BLaER1 treated with 17β-estradiol and CSF1 and Interleukin-3, amounts not matched to agents 10 nM and 100 nM (cell line): ENCODE measurements around the gene PIK3C2B.
A peak's percentile ranks its signal among the peaks of the same experiment; 100 is the strongest.

ENCODE experiments used
- H3K27ac ChIP-seq, 11 experiments: shearing (Covaris generic); formaldehyde crosslinking; 2 replicates each; pipeline ENCODE4 v1.8.1; 2022
- H3K27me3 ChIP-seq, 11 experiments: shearing (Covaris generic); formaldehyde crosslinking; 2 replicates each; pipeline ENCODE4 v1.8.1; 2022
- H3K36me3 ChIP-seq, 11 experiments: shearing (Covaris generic); formaldehyde crosslinking; 2 replicates each; pipeline ENCODE4 v1.8.1; 2022
- H3K4me1 ChIP-seq, 10 experiments: shearing (Covaris generic); formaldehyde crosslinking; 2 replicates each; pipeline ENCODE4 v1.8.1; 2022
- H3K4me2 ChIP-seq, 11 experiments: shearing (Covaris generic); formaldehyde crosslinking; 2 replicates each; pipeline ENCODE4 v1.8.1; 2022
- H3K4me3 ChIP-seq, 10 experiments: shearing (Covaris generic); formaldehyde crosslinking; 2 replicates each; pipeline ENCODE4 v1.8.1; 2022
- H3K9ac ChIP-seq, 11 experiments: shearing (Covaris generic); formaldehyde crosslinking; 2 replicates each; pipeline ENCODE4 v1.8.1; 2022
- H3K9me3 ChIP-seq, 11 experiments: shearing (Covaris generic); formaldehyde crosslinking; replicated peaks in 1 of 11; 2 replicates each; pipeline ENCODE4 v1.8.1; 2022
- H4K20me1 ChIP-seq, 11 experiments: shearing (Covaris generic); formaldehyde crosslinking; 2 replicates each; pipeline ENCODE4 v1.8.1; 2022
- Cebpa-rat ChIP-seq, 11 experiments: shearing (Covaris generic); IDR thresholded peaks; 2 replicates each; pipeline ENCODE4 v1.8.1; 2022

PIK3C2B gene

GRCh38 chr1:204472660-204473059 lies 21.9 kb downstream of the PIK3C2B start:
- Histone ChIP-seq H3K9ac (no peak overlapping the region), H3K4me2 (0 out of 22 replicates have a peak overlapping the region, but pooled peaks of 3 of the 11 experiments have one; percentile 12 to 91 (median 15)), H3K36me3 (peaks cover 15 to 69% (median 31%) of the 10 kb centered on the region in 11 experiments), H4K20me1 (peaks cover 0 to 41% (median 0%) of the 10 kb centered on the region in 11 experiments; a peak in 6 of 22 replicates), H3K27ac (0 out of 22 replicates have a peak overlapping the region, but pooled peaks of 1 of the 11 experiments have one; percentile 3), H3K9me3 (peaks cover 0 to 4% (median 0%) of the 10 kb centered on the region in 11 experiments; a peak in 2 of 22 replicates), H3K4me3 (no peak overlapping the region), H3K4me1 (peaks cover 67 to 81% (median 74%) of the 10 kb centered on the region in 10 experiments), H3K27me3 (no peaks in the 10 kb centered on the region)
- no peak for TF ChIP-seq Cebpa-rat (IDR thresholded peaks at IDR 0.05)

- no peaks in the 10 kb centered on the region for H3K27me3 ChIP-seq
- H4K20me1 ChIP-seq, result peaks cover 0 to 45% (median 0%) of the 10 kb centered on the region in 11 experiments; a peak in 7 of 22 replicates
- no peak for TF ChIP-seq Cebpa-rat (IDR thresholded peaks at IDR 0.05)
These were observed 22.9 kb downstream of the PIK3C2B start for GRCh38 chr1:204471687-204472086.

DNA sequence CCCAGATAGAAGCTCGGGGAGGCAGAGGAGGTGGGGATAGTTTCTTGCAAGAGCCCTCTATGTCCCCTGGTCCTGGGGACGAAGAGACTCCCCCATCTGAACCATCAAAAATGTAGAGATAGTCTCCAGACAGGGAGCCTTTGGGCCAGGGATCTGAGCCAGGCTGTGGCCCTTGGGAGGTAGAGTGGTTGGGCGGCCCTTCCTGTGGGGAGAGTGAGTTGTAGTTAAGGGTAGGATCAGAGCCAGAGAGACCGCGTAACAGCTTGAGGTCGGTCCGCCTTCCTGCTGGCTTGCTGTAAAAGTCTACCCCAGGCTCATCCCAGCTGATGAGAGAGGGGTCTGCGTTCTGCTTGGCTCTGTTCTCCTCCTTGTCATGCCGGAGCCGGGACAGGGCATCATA lies 25.3 kb downstream of the PIK3C2B start:
- no peak for TF ChIP-seq Cebpa-rat (IDR thresholded peaks at IDR 0.05)

More at GRCh38 chr1:204471687-204472086, 22.9 kb downstream of the PIK3C2B start:
- H3K4me2 ChIP-seq, result no peak overlapping the region
- H3K4me3 ChIP-seq, result no peak overlapping the region
- H3K36me3 ChIP-seq, result peaks cover 15 to 70% (median 32%) of the 10 kb centered on the region in 11 experiments
- H3K4me1 ChIP-seq, result peaks cover 66 to 81% (median 74%) of the 10 kb centered on the region in 10 experiments
- H3K9ac ChIP-seq, result no peak overlapping the region
- no peak overlapping the region for H3K27ac ChIP-seq
- H3K9me3 ChIP-seq, result peaks cover 0 to 4% (median 0%) of the 10 kb centered on the region in 11 experiments; a peak in 2 of 22 replicates

DNA sequence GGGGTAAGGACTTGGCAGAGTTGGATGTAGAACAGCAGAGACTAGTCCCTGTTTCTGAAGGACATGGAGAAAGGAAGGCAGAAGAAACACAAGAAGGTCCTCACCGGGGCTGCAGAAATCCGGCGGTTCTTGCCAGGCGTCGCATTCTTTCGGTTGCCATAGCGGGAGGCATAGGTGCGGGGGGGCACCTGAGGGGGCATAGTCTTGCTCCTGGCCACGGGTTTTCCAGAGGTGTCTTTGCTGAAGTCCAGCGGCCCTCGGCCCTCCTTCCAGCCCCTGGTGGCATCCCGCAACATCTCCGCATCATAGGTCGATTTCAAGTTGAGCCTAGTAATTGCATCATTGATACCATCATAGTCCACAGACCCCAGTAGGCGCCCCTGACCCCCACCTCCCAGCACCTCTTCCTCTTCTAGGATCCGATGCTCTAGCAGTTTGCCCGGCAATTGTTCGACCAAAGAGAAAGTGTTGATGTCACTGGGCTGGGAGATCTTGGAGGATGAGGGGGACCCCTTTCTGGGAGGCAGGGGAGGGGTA lies 25.8 kb downstream of the PIK3C2B start:
- Histone ChIP-seq H3K4me3 (no peak overlapping the region), H3K27ac (peak overlapping the region in 6 of 11 experiments; percentile 5 to 93 (median 32); a peak in 6 of 22 replicates), H3K9ac (peak overlapping the region in 3 of 11 experiments; percentile 1 to 27 (median 5); a peak in 2 of 22 replicates), H3K36me3 (peaks cover 16 to 69% (median 36%) of the 10 kb centered on the region in 11 experiments), H3K4me1 (peaks cover 66 to 81% (median 75%) of the 10 kb centered on the region in 10 experiments), H3K27me3 (no peaks in the 10 kb centered on the region), H3K9me3 (peaks cover 0 to 4% (median 0%) of the 10 kb centered on the region in 11 experiments; a peak in 2 of 22 replicates), H4K20me1 (peaks cover 0 to 32% (median 0%) of the 10 kb centered on the region in 11 experiments; a peak in 6 of 22 replicates), H3K4me2 (peak overlapping the region; percentile 22 to 99 (median 93); a peak in 20 of 22 replicates)
- TF ChIP-seq Cebpa-rat (IDR thresholded peaks at IDR 0.05), result no peak

More for the DNA sequence above, 25.3 kb downstream of the PIK3C2B start:
- peak overlapping the region in 6 of 11 experiments; percentile 5 to 93 (median 27); a peak in 6 of 22 replicates for H3K27ac ChIP-seq
- H3K9me3 ChIP-seq, result peaks cover 0 to 4% (median 0%) of the 10 kb centered on the region in 11 experiments; a peak in 2 of 22 replicates
- H3K36me3 ChIP-seq, result peaks cover 15 to 69% (median 32%) of the 10 kb centered on the region in 11 experiments
- H3K4me3 ChIP-seq, result no peak overlapping the region
- no peaks in the 10 kb centered on the region for H3K27me3 ChIP-seq
- peak overlapping the region; percentile 22 to 99 (median 93); a peak in 21 of 22 replicates for H3K4me2 ChIP-seq
- peaks cover 0 to 35% (median 0%) of the 10 kb centered on the region in 11 experiments; a peak in 6 of 22 replicates for H4K20me1 ChIP-seq
- H3K9ac ChIP-seq, result peak overlapping the region in 4 of 11 experiments; percentile 1 to 27 (median 10); a peak in 2 of 22 replicates
- H3K4me1 ChIP-seq, result peaks cover 66 to 81% (median 74%) of the 10 kb centered on the region in 10 experiments

- TF ChIP-seq Cebpa-rat (IDR thresholded peaks at IDR 0.05), result no peak
- Histone ChIP-seq H3K9me3 (peaks cover 0 to 4% (median 0%) of the 10 kb centered on the region in 11 experiments; a peak in 2 of 22 replicates), H3K9ac (peak overlapping the region in 1 of 11 experiments; percentile 5; a peak in 1 of 22 replicates), H3K4me2 (peak overlapping the region; percentile 2 to 99 (median 93); a peak in 19 of 22 replicates), H3K4me3 (no peak overlapping the region), H3K27ac (peak overlapping the region in 2 of 11 experiments; percentile 35 to 93; a peak in 4 of 22 replicates), H3K36me3 (peaks cover 16 to 70% (median 38%) of the 10 kb centered on the region in 11 experiments), H4K20me1 (peaks cover 0 to 28% (median 0%) of the 10 kb centered on the region in 11 experiments; a peak in 5 of 22 replicates), H3K27me3 (no peaks in the 10 kb centered on the region), H3K4me1 (peaks cover 66 to 81% (median 75%) of the 10 kb centered on the region in 10 experiments)
These were observed 26.4 kb downstream of the PIK3C2B start for GRCh38 chr1:204468206-204468605.

DNA sequence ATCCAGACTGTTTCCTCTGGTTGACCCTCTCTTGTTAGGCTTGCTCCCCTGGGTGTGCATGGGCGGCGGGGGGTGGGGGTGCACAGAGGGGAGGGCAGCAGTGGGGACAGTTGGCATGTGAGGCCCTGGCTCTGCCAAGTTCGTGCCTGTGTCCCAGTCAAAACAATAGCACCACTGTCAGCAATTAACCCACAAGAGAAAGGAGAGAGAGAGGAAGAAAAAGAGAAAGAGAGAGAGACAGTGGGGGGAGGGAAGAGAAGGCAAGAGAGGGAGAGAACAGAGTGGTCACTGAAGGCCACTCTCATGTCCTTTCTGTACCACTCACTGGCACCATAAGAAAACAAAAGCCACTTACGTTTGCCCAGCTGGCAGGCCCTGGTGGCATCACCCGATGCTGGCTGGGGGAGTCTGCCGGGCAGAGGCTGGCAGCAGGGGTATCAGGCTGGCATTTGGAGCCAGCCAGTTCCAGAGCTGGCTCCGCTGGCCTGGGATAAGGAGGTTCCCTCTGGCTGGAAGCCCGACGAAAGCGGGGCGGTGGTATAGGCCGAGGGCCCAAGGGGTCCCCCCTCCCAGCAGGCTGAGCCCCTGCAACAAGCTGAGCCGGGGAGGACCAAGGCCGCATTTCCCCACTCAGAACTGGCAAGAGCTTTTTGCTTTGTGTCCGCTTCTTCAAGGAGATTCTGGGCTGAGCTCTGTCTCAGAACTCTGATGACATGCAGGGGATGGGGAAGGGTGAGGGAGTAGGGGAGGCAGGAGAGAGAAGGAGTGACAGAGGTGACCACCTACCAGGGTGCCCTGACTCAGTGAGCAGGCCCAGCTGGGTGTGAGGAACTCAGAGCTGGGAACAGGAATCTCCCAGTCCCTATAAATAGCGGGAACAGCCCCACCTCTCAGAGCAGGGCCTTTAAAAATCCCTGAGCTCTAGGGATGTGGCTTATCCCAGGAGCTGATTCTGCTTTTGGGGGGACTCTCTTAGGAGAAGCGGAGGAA lies 27.9 kb downstream of the PIK3C2B start:
- Histone ChIP-seq H3K27ac (peak overlapping the region; percentile 84 to 95 (median 92)), H3K9me3 (peaks cover 0 to 1% (median 0%) of the 10 kb centered on the region in 11 experiments; a peak in 2 of 22 replicates), H3K9ac (peak overlapping the region; percentile 69 to 80 (median 76); a peak in 21 of 22 replicates), H3K4me1 (peaks cover 79 to 90% (median 87%) of the 10 kb centered on the region in 10 experiments), H4K20me1 (peaks cover 0 to 37% (median 0%) of the 10 kb centered on the region in 11 experiments; a peak in 5 of 22 replicates), H3K4me3 (peak overlapping the region in 8 of 10 experiments; percentile 14 to 51 (median 30); a peak in 9 of 20 replicates), H3K27me3 (no peaks in the 10 kb centered on the region), H3K4me2 (peak overlapping the region; percentile 78 to 99 (median 93)), H3K36me3 (peaks cover 16 to 68% (median 36%) of the 10 kb centered on the region in 11 experiments)
- no peak for TF ChIP-seq Cebpa-rat (IDR thresholded peaks at IDR 0.05)

GRCh38 chr1:204465546-204466415 lies 28.8 kb downstream of the PIK3C2B start:
- Histone ChIP-seq H3K4me1 (peaks cover 88 to 96% (median 94%) of the 10 kb centered on the region in 10 experiments), H3K4me2 (peak overlapping the region; percentile 78 to 99 (median 93)), H3K36me3 (peaks cover 16 to 65% (median 35%) of the 10 kb centered on the region in 11 experiments), H3K27ac (peak overlapping the region; percentile 84 to 95 (median 92)), H4K20me1 (peaks cover 0 to 37% (median 0%) of the 10 kb centered on the region in 11 experiments; a peak in 5 of 22 replicates), H3K9me3 (no peaks in the 10 kb centered on the region; a peak in 1 of 22 replicates), H3K27me3 (no peaks in the 10 kb centered on the region), H3K4me3 (peak overlapping the region in 8 of 10 experiments; percentile 3 to 51 (median 22); a peak in 10 of 20 replicates), H3K9ac (peak overlapping the region; percentile 69 to 80 (median 76); a peak in 21 of 22 replicates)
- TF ChIP-seq Cebpa-rat (IDR thresholded peaks at IDR 0.05), result no peak
